MCF 10A (cell line): ENCODE data around the gene LRRC27. TPM values are rescaled to one million over a fixed set of nuclear protein-coding genes. Genes with fewer than 3 reads are reported as not detected.

Experiments used
- BruUV-seq: library from RNA; stranded (reverse); fragments of 400-500 nt; replicated peaks from 2 replicates; lab custom pipeline; 2021; lab: Mats Ljungman, UMichigan
- CTCF ChIA-PET: fragments of 300-600 bp; sonication (Branson Sonifier 250); formaldehyde crosslinking; extraction: SDS; loops from one replicate; lab custom pipeline; 2021; ENCODE audit warnings: antibody characterized with exemption, inconsistent platforms; lab: Yijun Ruan, JAX
- POLR2A ChIA-PET: fragments of 300-600, 350-650 bp; sonication (Branson Sonifier 250); formaldehyde crosslinking; extraction: SDS; loops from one replicate; lab custom pipeline; 2020; ENCODE audit warnings: antibody characterized with exemption, inconsistent platforms; lab: Yijun Ruan, JAX
- DNase-seq: peaks from one replicate; pipeline ENCODE4 v3.0.0-alpha.2; 2018; ENCODE audit not compliant: unreplicated experiment
- H3K27ac Mint-ChIP-seq: one replicate; pipeline ENCODE4 v1.8.0; 2022; ENCODE audit warnings: mild to moderate bottlenecking, low read depth, mixed read lengths; ENCODE audit not compliant: unreplicated experiment
- H3K27me3 Mint-ChIP-seq: one replicate; pipeline ENCODE4 v1.8.0; 2022; ENCODE audit warnings: mixed read lengths; ENCODE audit not compliant: insufficient read depth, unreplicated experiment
- H3K36me3 Mint-ChIP-seq: one replicate; pipeline ENCODE4 v1.8.0; 2022; ENCODE audit warnings: mild to moderate bottlenecking, moderate library complexity, mixed read lengths; ENCODE audit not compliant: insufficient read depth, unreplicated experiment
- H3K4me1 Mint-ChIP-seq: one replicate; pipeline ENCODE4 v1.8.0; 2022; ENCODE audit warnings: mixed read lengths; ENCODE audit not compliant: insufficient read depth, unreplicated experiment
- H3K4me3 Mint-ChIP-seq: one replicate; pipeline ENCODE4 v1.8.0; 2022; ENCODE audit warnings: mild to moderate bottlenecking, moderate library complexity, mixed read lengths; ENCODE audit not compliant: unreplicated experiment
- H3K9me3 Mint-ChIP-seq: one replicate; pipeline ENCODE4 v1.8.0; 2022; ENCODE audit warnings: mixed read lengths; ENCODE audit not compliant: unreplicated experiment
- intact Hi-C: fragments of 100-400 bp; cut with micrococcal nuclease; formaldehyde crosslinking; loops from 2 replicates; pipeline ENCODE4 v1.14.1; 2022
- total RNA-seq: library from RNA; stranded (reverse); gene quantifications from 2 replicates; pipeline ENCODE4 v1.2.3, GENCODE V29; 2022
- TF ChIP-seq, protein P1 (sequence below): fragments of 200-600 bp; IDR thresholded peaks from one replicate; pipeline ENCODE4 v1.8.0; 2022; ENCODE audit warnings: antibody characterized with exemption, mild to moderate bottlenecking; ENCODE audit not compliant: unreplicated experiment

The LRRC27 gene
- total RNA-seq, 1 experiment from 2014 or later = 9.1 TPM

DNA sequence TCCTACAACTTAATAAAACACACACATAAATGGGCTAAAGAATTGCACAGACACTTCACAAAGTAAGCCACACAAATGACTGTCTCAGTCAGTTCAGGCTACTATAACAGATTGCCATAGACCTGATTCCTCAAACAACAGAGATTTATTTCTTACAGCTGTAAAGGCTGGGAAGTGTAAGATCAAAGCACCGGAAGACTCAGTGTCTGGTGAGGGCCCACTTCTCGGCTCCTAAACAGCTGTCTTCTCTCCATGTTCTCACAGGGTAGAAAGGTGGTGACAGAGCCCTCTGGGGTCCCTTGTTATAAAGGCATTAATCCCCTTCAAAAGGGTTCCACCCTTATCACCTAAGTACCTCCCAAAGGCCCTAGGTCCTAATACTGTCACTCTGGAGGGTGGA, 42.6 kb upstream of the LRRC27 start:
- intact Hi-C loops = no loop called here
- Mint-ChIP-seq H3K9me3 (no peaks in the 10 kb centered on the region), H3K4me3 (no peak overlapping the region), H3K4me1 (no peaks in the 10 kb centered on the region), H3K27ac (no peak overlapping the region), H3K36me3 (no peaks in the 10 kb centered on the region), H3K27me3 (no peaks in the 10 kb centered on the region)
- TF ChIP-seq, protein P1, sequence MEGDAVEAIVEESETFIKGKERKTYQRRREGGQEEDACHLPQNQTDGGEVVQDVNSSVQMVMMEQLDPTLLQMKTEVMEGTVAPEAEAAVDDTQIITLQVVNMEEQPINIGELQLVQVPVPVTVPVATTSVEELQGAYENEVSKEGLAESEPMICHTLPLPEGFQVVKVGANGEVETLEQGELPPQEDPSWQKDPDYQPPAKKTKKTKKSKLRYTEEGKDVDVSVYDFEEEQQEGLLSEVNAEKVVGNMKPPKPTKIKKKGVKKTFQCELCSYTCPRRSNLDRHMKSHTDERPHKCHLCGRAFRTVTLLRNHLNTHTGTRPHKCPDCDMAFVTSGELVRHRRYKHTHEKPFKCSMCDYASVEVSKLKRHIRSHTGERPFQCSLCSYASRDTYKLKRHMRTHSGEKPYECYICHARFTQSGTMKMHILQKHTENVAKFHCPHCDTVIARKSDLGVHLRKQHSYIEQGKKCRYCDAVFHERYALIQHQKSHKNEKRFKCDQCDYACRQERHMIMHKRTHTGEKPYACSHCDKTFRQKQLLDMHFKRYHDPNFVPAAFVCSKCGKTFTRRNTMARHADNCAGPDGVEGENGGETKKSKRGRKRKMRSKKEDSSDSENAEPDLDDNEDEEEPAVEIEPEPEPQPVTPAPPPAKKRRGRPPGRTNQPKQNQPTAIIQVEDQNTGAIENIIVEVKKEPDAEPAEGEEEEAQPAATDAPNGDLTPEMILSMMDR = no peak
- no TSS peak for BruUV-seq
- POLR2A ChIA-PET = no interaction called here
- no peak for DNase-seq
- CTCF ChIA-PET = interaction anchor here (0.7 kb wide), 1 partner anchor 11 kb away, joined by 4 read pairs; no protein-coding TSS in a partner anchor

DNA sequence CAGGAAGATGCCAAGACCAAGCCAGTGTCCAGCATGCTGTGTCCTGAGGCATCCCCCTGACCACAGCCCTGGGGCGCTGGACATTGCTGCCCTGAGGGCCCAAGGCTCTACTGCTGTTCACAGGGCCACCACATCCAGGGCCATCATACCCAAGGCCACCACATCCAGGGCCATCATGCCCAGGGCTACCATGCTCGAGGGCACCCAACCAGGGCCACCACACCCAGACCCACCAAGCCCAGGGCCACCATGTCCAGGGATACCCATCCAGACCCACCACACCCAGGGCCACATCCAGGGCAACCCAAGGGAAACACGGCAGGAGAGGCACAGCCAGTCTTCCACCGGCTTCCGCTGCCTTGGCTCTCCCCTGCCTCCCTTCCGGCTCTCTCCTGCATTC, 41.4 kb upstream of the LRRC27 start:
- TF ChIP-seq, protein P1 = no peak
- Mint-ChIP-seq H3K4me1 (no peaks in the 10 kb centered on the region), H3K27ac (no peak overlapping the region), H3K27me3 (no peaks in the 10 kb centered on the region), H3K36me3 (no peaks in the 10 kb centered on the region), H3K9me3 (no peaks in the 10 kb centered on the region), H3K4me3 (no peak overlapping the region)
- intact Hi-C loops = no loop called here
- no TSS peak for BruUV-seq
- DNase-seq = no peak
- ChIA-PET CTCF (interaction anchor here (0.5 kb wide), 1 partner anchor 1124 kb away, joined by 3 read pairs; no protein-coding TSS in a partner anchor), POLR2A (no interaction called here)

DNA sequence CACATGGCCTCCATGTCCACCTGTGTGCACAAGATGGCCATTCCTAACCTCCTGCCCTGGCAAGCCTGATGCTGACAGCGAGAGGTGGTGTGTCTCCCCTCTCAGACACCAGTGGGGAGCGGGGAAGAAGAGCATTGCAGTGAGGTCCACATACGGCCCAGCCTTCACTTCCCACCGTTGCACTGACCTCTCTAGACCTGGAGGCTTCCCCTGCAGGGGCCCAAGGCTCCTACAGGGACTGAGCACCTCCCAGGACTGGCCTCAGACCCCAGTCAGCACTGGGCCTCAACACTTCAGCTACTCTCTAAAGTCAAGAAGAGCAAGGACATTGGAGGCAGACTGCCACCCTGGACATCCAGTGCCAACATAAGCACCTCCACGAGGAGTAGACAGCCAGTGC, 40.2 kb upstream of the LRRC27 start:
- Mint-ChIP-seq H3K36me3 (no peaks in the 10 kb centered on the region), H3K9me3 (no peaks in the 10 kb centered on the region), H3K4me3 (no peak overlapping the region), H3K4me1 (no peaks in the 10 kb centered on the region), H3K27ac (no peak overlapping the region), H3K27me3 (no peaks in the 10 kb centered on the region)
- intact Hi-C loops = no loop called here
- ChIA-PET CTCF (no interaction called here), POLR2A (no interaction called here)
- BruUV-seq = no TSS peak
- TF ChIP-seq, protein P1 = no peak
- DNase-seq = no peak

DNA sequence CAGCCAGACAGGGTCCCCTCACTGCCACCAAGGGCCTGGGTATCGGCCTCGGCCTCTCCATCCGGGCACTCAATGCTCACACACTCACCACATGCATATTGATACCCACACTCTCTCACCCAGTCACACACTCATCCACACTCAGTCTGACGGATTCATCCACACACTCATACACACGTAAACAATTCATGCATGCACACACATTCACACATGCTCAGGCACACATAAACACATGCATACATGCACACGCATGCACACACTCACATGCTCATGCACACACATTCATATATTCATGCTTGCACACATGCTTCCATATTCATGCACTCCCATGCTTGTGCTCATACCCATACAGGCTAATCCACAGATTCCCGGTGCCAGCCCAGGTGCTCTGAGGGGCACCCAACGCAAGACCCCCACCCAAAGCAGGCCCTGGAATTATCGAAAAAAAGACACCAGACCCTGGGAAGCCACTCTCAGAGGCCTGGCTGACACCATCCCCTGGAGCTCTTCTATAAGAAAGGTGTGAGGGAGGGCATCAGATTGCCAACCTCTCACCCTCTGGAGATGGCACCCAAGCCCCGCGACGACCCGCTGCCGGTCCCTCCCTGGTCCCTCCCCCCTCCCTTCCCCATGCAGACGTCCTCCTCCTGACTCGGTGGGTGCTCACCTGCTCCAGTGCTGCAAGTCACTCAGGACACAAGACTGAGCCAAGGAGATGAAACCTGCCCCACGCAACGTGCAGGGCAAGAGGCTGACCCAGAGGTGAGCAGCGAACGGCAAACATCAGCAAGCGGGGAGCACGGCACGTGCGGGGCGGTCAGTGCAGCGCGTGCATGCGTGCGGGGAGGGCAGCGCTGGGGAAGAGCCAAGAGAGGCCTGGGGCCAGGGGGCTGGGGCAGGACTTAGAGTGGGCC, 39.4 kb upstream of the LRRC27 start:
- H3K9me3 Mint-ChIP-seq = no peaks in the 10 kb centered on the region
- H3K36me3 Mint-ChIP-seq = no peaks in the 10 kb centered on the region
- no TSS peak for BruUV-seq
- intact Hi-C loops = no loop called here
- H3K27ac Mint-ChIP-seq = no peak overlapping the region
- no peaks in the 10 kb centered on the region for H3K4me1 Mint-ChIP-seq
- TF ChIP-seq, protein P1 = no peak
- no peak for DNase-seq
- H3K4me3 Mint-ChIP-seq = no peak overlapping the region
- ChIA-PET CTCF (interaction anchor here (0.7 kb wide), 1 partner anchor 826 kb away, joined by 3 read pairs; no protein-coding TSS in a partner anchor), POLR2A (no interaction called here)
- no peaks in the 10 kb centered on the region for H3K27me3 Mint-ChIP-seq
